Left kidney (tissue), 8 donors: Measurements from ENCODE around the gene MRM3. TPM values are rescaled to one million over a fixed set of nuclear protein-coding genes. Genes with fewer than 3 reads are reported as not detected.
A peak's percentile ranks its signal among the peaks of the same experiment; 100 is the strongest.
"Not testable (repeated sequence)": the region's sequence is repeated elsewhere in the genome, so short reads cannot be mapped to it uniquely, and the experiment has no call there.

Source experiments
- DNase-seq: peaks from one replicate; pipeline ENCODE4 v3.0.0-alpha.2; 2013
- long read RNA-seq, 8 donors: transcript quantifications; one replicate each; lab custom pipeline, GENCODE V29; 2026
- polyA plus RNA-seq: library from polyadenylated mRNA; unstranded; fragments of 120-200 nt; gene quantifications from one replicate; pipeline ENCODE4 v1.2.1, GENCODE V29; 2013; ENCODE audit not compliant: insufficient read length

MRM3 gene, protein sequence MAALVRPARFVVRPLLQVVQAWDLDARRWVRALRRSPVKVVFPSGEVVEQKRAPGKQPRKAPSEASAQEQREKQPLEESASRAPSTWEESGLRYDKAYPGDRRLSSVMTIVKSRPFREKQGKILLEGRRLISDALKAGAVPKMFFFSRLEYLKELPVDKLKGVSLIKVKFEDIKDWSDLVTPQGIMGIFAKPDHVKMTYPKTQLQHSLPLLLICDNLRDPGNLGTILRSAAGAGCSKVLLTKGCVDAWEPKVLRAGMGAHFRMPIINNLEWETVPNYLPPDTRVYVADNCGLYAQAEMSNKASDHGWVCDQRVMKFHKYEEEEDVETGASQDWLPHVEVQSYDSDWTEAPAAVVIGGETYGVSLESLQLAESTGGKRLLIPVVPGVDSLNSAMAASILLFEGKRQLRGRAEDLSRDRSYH
- polyA plus RNA-seq: 22.2 TPM
- long read RNA-seq, donor 1, transcript MRM3-201 (4 exons, 1,809 nt): major isoform, 16 of 17 reads
- long read RNA-seq, donor 1, partial matches to known transcripts: 0 of 17 reads
- long read RNA-seq, donor 1, other reads (novel, unspliced or antisense): 0 of 17 reads
- long read RNA-seq, donor 2, transcript MRM3-201 (4 exons, 1,809 nt): major isoform, 9 of 10 reads
- long read RNA-seq, donor 2, partial matches to known transcripts: 0 of 10 reads
- long read RNA-seq, donor 2, other reads (novel, unspliced or antisense): 0 of 10 reads
- long read RNA-seq, donor 3, transcript MRM3-201 (4 exons, 1,809 nt): major isoform, 8 of 9 reads
- long read RNA-seq, donor 3, partial matches to known transcripts: 0 of 9 reads
- long read RNA-seq, donor 3, other reads (novel, unspliced or antisense): 0 of 9 reads
- long read RNA-seq, donor 4: 0 reads
- long read RNA-seq, donor 5, transcript MRM3-201 (4 exons, 1,809 nt): major isoform, 16 of 24 reads
- long read RNA-seq, donor 5, partial matches to known transcripts: 5 of 24 reads
- long read RNA-seq, donor 5, other reads (novel, unspliced or antisense): 0 of 24 reads
- long read RNA-seq, donor 6, transcript MRM3-201 (4 exons, 1,809 nt): major isoform, 9 of 9 reads
- long read RNA-seq, donor 6, partial matches to known transcripts: 0 of 9 reads
- long read RNA-seq, donor 6, other reads (novel, unspliced or antisense): 0 of 9 reads
- long read RNA-seq, donor 7, transcript MRM3-201 (4 exons, 1,809 nt): major isoform, 7 of 15 reads
- long read RNA-seq, donor 7, partial matches to known transcripts: 7 of 15 reads
- long read RNA-seq, donor 7, other reads (novel, unspliced or antisense): 0 of 15 reads
- long read RNA-seq, donor 8, partial matches to known transcripts: 0 of 2 reads
- long read RNA-seq, donor 8, other reads (novel, unspliced or antisense): 0 of 2 reads

DNA sequence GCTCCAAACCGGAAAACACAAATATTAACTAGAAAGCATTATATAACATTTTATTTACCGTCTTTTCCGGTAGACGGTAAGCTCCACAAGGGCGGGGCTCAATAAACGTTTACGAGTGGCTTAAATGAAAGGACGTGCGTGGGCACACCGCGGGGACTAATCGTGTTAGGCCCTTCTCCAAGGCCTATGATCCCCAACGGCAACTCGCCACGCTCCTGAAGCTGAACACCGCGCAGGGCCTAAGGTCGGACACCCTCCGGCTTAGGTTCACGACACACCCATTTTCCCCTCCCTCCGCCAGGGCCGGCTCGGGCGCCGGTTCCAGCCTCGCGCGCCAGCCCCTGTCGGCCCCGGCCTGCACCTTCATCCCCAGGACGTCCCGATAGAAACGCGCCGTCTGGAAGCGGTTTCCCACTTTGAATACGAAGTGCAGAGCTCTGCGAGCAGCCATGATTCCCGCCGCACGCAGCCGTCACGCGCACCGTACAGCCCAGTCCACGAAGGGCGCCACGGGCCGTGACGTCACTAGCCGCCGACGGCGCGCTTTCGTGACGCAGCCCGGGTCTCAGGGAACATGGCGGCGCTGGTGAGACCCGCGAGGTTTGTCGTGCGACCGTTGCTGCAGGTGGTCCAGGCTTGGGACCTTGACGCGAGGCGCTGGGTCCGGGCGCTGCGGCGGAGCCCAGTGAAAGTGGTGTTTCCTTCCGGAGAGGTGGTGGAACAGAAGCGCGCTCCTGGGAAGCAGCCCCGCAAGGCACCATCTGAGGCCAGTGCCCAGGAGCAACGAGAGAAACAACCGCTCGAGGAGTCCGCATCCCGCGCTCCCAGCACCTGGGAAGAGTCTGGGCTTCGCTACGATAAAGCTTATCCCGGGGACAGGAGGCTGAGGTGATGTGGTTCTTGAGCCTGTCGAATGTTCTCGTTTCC is at the start of gene MRM3, which contains the start of gene GLOD4:
TSS of gene MRM3 (plus strand) at position 549 of the 927 bp plus-strand sequence. CDS start at position 575, 26 bp downstream.
TSS of gene GLOD4 (minus strand) at position 476 of the 927 bp plus-strand sequence. CDS start at position 451, 25 bp downstream.
- peak; percentile 90 for DNase-seq

DNA sequence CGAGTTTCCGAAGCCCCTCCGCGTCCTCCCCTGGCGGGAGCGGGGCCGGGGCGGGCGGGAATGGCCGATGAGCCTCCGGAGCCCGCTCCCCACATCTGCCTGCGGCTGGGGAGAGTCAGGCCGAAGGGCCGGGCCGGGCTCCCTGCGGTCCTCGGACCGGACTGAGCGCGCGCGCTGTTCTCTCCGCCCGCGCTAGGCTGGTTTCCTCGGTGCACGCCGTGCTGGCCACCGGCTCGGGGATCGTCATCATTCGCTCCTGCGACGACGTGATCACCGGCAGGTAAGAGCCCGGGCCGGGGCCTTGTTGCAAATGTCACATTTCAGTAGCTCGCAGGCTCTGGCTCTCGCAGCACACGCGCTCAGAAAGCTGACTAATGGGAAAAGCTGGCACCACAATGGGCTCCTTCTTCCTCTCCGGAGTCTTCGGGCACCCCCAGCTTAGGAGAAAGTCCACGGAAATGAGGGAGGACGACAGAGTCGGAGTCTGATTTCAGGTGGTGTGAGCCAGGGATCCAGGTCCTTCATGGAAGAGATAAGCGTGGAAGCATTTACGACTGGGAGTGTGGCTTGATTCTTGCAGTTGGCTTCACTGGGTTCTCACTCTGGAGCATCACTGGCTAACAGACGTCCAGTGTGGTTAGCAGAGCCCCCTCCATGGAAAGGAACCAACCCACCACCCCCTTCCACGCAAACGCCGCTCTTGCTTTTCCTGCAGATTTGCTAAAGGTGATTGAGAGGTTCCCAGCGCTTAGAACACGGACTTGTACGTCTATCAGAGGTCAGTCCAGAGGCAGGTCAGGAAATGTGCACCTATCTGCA is 49.0 kb upstream of the MRM3 start:
- peak; percentile 25 for DNase-seq

DNA sequence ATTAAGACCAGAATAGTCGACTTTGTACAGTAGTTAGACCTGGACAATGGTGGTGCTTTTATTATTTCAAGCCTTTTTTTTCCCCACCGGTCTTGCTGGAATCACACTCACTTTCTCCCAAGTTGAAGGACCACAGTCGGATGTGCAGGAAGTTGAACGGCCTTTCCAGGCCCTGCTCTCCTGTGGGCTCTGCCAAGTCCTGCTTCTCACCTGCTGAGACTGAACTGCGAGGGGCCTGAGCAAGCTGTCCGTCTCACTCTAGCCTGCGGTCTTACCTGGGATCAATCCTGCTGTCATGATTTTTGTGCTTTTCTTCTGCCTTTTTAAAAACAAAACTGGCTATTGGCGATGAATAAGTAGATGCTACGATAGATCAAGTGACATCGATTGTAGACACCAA is 48.4 kb upstream of the MRM3 start:
- DNase-seq: no peak

DNA sequence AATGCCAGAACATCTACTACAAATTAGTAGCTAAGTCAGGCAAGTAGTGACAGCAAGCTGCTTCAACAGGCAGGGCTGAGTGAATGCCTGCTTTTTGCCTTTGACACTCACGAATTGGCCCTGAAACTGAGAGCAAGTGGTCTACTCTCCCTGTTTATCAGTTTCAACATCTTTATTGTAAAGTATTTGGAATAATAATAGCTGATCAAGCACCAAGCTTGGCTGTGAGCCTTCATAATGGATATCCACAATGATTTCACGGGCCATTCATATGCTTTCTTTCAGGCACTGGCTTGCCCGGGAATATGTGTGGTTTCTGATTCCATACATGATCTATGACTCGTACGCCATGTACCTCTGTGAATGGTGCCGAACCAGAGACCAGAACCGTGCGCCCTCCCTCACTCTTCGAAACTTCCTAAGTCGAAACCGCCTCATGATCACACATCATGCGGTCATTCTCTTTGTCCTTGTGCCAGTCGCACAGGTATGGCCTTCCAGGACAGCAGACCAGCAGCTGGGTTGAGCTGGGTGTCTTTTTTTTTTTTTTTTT is 44.5 kb upstream of the MRM3 start:
- no peak for DNase-seq

DNA sequence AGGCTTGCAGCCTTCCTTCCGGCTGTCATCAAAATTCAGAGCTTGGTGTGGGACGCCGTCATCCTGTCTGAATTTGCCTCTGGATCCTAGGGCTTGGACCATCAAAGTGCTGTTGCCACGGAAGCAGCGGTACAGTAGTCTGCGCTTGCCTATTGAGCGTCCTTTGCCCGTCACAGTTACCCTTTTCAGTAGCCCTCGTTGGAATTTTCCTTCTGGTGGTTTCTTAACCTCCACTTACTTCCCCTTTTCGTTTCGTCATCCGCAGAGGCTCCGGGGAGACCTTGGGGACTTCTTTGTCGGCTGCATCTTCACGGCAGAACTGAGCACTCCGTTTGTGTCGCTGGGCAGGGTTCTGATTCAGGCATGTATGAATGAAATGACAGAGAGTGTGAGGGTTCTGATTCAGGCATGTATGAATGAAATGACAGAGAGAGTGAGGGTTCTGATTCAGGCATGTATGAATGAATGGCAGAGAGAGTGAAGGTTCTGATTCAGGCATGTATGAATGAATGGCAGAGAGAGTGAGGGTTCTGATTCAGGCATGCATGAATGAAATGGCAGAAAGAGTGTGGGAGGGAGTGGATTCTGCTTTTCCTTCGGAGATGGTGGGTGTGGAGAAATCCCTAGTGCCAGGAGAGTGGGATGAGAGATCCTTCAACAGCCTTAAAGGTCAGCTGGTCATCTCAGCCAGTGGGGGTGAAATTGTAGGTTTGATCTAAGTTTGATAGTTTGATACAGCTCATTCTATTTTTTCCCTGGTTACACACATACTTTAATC is 41.7 kb upstream of the MRM3 start:
- DNase-seq: no peak

DNA sequence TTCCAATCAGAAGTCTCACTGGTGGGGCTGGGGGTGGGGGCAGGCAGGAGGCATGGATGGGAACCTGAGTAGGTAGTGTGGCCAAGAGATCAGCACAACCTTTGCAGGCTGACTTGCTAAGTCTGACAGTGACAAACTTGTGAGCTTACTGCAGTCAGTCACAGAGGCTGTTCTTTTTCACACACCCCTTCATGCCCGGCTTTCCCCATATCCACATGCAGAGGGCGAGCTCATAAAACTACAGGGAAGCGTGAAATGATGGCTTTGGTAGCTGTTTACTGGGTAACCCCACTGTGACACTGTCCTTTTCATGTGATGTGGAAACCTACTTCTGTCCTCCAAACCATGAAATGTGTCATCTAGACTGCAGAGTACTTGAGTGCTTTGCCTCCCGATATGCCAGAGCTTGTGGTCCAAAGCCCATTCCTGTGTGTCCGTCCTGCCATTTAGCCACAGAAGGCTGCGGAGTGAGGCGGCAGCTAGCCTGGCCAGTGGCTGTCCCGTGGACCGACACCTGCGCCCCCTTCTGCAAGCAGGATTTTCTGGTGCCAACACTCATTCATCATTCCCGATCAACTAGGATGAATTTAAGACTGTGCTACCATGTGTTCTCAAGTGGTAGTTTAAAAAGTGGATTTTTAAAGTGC is 39.9 kb upstream of the MRM3 start:
- no peak for DNase-seq

DNA sequence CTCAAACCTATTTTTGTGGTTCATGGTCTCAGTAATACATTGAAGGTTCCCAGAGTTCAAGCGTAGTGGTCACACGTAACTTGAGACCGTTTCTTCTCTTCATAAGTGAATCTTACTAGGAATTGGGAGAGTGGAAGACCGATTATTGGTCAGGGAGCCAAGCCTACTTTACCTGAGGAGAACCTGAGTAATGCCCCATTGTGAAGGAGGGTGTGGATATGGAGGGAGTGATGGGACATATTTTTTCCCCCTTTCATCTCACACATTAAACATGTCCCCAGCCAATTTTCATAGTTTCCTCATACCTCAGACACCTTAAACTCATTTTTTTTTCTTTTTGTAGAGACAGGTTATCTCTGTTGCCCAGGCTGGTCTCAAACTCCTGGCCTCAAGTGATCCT is 39.0 kb upstream of the MRM3 start:
- no peak for DNase-seq

DNA sequence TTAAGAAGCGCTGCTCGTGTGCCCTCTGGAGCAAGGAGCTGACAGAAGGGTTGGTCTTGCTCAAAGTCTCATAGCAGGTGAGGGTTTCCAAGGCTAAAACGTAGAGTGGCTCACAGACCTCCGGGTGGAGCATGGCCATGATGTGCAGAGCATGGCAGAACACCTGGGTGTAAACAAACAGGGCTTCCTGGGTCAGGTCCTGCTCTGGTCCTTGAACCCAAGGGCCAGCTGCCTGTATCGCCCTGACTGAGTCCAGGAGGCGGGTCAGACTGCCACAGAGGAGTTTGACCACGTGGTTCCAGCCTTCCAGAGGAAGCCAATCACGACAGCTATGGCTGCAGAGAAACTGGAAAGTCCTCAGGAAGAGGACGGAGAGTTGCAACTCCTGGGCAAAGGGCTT is 37.2 kb upstream of the MRM3 start:
- DNase-seq: no peak

DNA sequence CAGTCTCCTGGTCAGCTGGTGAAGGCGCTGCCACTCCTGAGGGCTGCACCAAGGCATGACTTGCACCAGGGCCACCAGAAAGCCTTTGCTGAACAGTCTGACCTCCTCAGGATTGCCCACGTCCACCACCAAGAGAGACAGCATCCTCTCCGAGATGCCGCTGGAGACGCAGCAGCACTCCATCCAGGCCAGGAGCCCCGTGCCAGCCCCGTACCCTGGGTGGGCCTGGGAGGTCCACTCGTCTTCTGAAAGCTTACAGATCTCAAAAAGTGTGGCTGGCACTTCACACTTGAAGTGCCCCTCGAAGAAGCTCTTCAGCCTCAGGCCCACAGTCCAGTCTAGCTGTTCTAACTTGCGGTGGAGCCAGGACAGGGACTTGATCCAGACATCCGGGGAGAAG is 36.7 kb upstream of the MRM3 start:
- no peak for DNase-seq

DNA sequence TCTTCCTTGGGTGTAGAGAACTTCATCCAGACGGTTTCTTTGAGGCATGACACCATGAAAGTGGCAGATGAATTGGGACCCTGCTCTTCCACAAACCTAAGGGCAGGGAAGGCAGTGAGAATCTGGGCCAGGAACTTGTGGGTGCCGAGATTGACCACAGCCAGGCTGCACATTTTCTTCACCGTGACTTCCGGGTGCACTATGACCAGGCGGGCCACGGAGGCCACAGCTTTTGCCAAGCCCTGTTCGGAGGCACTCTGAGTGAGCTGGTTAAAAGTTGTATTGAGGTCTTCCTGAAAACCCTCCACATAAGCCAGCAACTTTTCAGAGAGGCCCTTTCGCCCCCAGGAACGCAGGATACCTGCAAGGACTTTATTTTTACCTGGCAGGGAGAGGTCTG is 36.0 kb upstream of the MRM3 start:
- no peak for DNase-seq

DNA sequence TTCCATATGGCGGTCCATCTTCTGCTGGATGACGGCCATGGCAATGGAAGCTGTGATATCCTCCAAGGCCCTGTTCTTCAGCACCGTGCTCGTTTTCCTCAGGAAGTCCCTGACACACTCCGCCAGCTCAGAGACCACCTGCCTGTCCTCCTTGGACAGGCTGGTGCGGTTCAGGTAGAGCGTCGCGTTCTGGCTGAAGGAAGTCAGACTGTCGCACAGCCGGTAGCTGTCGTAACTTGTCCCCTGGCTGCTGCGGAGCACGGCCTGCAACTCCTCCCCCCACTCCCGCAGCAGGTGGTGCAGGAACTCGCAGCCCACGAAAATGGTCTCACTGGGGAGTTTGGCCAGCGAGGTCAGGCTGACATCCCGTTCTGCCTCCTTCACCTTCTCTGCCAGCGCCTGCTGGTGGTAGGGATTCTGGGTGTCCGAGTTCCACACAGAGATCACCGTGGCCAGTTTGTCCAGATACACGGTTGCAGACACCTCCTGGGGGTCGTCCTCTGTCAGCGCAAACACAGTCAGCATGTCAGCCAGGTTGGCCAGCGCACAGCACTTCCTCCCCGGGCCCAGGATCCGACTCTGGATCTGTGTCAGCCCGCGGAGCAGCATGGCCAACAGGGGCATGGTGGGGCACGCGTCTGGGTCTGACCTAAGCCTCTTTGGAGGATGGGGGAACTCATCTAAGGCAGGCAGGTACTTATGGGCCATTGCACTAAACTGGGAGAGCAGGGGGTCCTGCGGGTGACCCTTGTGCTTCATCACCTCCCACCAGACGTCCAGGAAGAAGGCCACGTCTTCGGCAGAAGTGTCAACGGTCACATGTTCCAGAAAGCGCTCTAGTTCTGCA is 35.1 kb upstream of the MRM3 start:
- DNase-seq: no peak

DNA sequence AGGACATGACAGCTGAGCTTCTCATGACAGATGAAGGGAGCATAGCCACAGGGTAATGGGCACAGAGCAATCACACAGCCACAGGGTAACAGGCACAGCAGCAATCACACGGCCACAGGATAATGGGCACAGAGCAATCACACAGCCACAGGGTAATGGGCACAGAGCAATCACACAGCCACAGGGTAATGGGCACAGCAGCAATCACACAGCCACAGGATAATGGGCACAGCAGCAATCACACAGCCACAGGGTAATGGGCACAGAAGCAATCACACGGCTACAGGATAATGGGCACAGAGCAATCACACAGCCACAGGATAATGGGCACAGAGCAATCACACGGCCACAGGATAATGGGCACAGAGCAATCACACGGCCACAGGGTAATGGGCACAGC is 33.5 kb upstream of the MRM3 start:
- DNase-seq: not testable (repeated sequence)

DNA sequence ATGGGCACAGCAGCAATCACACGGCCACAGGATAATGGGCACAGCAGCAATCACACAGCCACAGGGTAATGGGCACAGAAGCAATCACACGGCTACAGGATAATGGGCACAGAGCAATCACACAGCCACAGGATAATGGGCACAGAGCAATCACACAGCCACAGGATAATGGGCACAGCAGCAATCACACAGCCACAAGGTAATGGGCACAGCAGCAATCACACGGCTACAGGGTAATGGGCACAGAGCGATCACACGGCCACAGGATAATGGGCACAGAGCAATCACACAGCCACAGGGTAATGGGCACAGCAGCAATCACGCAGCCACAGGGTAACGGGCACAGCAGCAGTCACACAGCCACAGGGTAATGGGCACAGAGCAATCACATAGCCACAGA is 32.8 kb upstream of the MRM3 start:
- not testable (repeated sequence) for DNase-seq

DNA sequence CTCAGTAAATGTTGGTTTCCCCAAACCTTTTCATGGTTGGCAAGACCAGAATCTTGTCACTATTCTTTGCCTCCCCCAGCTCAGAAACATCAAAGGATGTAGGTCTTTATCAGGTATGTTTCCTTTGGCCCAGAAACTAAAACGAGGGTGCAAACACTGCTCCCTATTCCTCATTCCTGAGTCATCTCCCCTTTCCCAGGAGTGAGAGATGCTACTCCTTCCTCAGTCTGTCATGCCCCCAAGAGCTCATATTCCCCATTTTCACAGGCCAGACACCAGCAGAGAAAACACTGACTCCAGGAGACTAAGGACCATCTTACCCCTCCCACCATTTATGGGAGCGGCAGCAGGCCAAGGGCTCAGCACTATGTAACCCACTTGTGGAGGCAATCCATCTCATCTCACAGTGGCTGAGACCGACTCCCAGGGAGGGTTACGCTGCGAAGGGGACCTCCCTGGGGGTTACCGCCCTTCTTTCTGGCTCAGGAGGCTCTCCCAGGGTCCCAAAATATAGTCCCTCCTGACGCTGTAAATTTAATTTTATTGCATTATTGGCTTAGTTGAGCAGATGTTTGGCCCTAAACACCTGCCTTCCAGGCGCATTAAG is 31.6 kb upstream of the MRM3 start:
- no peak for DNase-seq

DNA sequence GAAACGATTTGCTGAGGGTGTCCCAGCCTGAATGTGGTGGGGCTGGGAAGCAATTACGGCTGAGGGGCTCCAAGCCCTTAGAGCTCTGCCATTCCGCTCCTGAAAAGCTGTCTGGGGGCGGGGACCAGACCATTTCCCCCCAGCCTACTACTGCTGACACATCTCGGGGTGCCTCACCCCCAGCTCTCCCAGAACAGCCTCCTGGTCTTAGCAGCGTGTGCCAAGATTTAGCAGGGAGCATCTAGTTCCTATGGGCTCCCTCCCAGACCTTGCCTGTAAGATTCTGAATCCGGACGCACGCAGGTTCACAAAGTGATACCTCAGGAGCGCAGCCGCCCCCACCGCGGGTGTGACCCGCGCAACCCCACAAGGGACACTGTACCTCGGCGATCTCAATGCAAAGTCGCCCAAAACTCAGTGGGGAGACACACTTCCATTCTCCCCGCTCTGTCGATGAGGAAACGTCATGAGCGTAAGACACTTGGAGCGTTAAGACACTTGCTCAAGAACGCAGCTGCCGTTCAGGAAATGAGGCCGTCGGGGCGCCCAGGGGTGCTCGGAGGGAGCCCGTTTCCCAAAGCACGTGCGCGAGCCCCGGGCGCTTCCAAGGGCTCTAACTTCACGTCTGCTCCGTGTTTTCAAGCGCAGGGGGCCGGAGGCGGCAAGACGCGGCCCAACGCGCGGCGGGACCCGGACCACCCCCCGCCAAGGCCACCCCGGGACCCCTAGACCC is 30.7 kb upstream of the MRM3 start:
- DNase-seq: no peak

DNA sequence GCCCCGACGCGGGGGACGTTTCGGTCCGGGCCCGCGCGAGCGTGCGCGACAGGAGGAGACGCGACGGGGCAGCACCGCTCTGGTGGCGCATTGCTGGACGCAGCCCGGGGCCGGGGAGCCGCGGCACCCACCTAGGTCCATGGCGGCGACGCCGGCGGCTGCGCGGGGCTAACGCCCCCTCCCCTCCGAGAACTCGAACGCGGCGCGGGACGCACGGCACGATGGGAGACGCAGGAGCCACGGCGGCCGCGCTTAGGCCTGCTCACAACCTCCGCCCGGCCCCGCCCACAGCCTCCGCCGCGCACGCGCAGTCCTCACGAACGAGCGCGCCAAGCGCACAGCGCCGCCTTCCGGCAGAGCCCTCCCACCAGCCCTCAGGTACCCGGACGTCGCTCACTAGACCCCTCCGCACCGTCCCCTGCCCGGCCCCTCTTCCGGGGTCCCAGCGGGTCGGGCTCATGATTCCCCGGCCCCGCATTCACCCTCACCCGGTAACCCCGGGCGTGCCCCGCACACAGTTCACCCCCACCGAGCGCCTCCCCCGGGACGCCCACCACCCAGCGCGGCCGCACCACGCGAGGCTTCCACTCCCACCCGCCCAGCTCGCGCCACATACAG is 30.0 kb upstream of the MRM3 start, which contains the start of gene GEMIN4:
TSS of gene GEMIN4 (minus strand) at position 263 of the 618 bp plus-strand sequence. CDS start at position 141, 122 bp downstream.
- peak; percentile 89 for DNase-seq
